ENCODE measurements around the gene GPR78.
"Not testable (repeated sequence)": the region's sequence is repeated elsewhere in the genome, so short reads cannot be mapped to it uniquely, and the experiment has no call there.

DNA sequence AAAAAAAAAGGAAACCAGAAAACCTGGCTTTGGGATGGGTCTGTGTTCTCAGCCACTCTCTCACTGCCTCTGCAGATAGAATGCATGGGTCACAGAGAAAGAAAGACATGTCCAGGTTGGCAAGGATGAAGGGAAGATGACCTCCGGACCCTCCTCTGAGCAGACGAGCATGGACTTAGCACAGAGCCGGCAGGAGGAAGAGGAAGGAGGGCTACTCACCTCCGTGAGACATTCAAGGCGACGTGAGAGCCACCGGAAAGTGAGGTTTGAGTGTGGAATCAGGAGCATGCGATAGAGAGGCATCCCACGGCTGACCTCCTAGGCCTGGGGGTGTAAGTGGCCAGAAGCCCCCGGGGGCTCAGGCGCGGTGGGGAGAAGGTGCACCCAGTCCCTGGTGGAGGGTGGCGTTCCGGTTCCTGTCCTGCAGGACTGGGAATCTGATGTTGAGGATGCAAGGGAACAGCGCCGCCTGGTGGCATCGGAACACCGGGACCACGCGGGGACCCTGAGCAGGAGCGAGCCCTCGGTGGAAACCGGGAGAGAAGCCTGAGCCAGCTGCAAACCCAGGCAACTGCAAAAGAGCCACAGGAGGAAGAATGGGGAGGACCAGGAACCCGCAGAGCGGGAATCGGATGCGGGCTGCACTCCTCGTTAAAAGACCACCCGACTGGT is 44.5 kb downstream of the GPR78 start:
- TF ChIP-seq, protein P1, sequence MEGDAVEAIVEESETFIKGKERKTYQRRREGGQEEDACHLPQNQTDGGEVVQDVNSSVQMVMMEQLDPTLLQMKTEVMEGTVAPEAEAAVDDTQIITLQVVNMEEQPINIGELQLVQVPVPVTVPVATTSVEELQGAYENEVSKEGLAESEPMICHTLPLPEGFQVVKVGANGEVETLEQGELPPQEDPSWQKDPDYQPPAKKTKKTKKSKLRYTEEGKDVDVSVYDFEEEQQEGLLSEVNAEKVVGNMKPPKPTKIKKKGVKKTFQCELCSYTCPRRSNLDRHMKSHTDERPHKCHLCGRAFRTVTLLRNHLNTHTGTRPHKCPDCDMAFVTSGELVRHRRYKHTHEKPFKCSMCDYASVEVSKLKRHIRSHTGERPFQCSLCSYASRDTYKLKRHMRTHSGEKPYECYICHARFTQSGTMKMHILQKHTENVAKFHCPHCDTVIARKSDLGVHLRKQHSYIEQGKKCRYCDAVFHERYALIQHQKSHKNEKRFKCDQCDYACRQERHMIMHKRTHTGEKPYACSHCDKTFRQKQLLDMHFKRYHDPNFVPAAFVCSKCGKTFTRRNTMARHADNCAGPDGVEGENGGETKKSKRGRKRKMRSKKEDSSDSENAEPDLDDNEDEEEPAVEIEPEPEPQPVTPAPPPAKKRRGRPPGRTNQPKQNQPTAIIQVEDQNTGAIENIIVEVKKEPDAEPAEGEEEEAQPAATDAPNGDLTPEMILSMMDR (IDR thresholded peaks at IDR 0.05; ENCODE audit: low read depth, low read length), result not testable (repeated sequence)
- TF ChIP-seq EZH2phosphoT487 (IDR thresholded peaks at IDR 0.05; ENCODE audit: low read depth), result not testable (repeated sequence)
